H9 (cell line): ENCODE measurements around the gene RBM38. TPM values are rescaled to one million over a fixed set of nuclear protein-coding genes. Genes with fewer than 3 reads are reported as not detected.

Experiments used
- DNase-seq: peaks from one replicate; pipeline ENCODE4 v3.0.0-alpha.2; 2017
- H2AFZ ChIP-seq: one replicate; pipeline ENCODE4 v1.6.1; 2013; ENCODE audit warnings: mild to moderate bottlenecking, low read length, control low read depth, moderate library complexity
- H2AK5ac ChIP-seq: 2 replicates; pipeline ENCODE4 v1.6.1; 2013; ENCODE audit warnings: low read length, control low read depth, mixed read lengths; ENCODE audit not compliant: insufficient read length
- H2BK120ac ChIP-seq: one replicate; pipeline ENCODE4 v1.6.1; 2013; ENCODE audit warnings: low read depth, mild to moderate bottlenecking, low read length, control low read depth, inconsistent platforms; ENCODE audit not compliant: poor library complexity, severe bottlenecking
- H2BK12ac ChIP-seq: 2 replicates; pipeline ENCODE4 v1.6.1; 2013; ENCODE audit warnings: low read length, control low read depth, mixed read lengths, low read depth; ENCODE audit not compliant: insufficient read length
- H2BK15ac ChIP-seq: 2 replicates; pipeline ENCODE4 v1.6.1; 2013; ENCODE audit warnings: low read depth, low read length, control low read depth
- H2BK20ac ChIP-seq: one replicate; pipeline ENCODE4 v1.6.1; 2013; ENCODE audit warnings: low read depth, mild to moderate bottlenecking, low read length, control low read depth, inconsistent platforms; ENCODE audit not compliant: poor library complexity, severe bottlenecking
- H2BK5ac ChIP-seq: 2 replicates; pipeline ENCODE4 v1.6.1; 2013; ENCODE audit warnings: low read length, control low read depth, mixed read lengths; ENCODE audit not compliant: insufficient read length
- H3K14ac ChIP-seq: 2 replicates; pipeline ENCODE4 v1.6.1; 2013; ENCODE audit warnings: low read length, control low read depth; ENCODE audit not compliant: insufficient read depth
- H3K18ac ChIP-seq: 2 replicates; pipeline ENCODE4 v1.6.1; 2013; ENCODE audit warnings: low read depth, mild to moderate bottlenecking, mixed read lengths, low read length, control low read depth; ENCODE audit not compliant: insufficient read length
- H3K23ac ChIP-seq: 2 replicates; pipeline ENCODE4 v1.6.1; 2013; ENCODE audit warnings: low read length, control low read depth, mixed read lengths, low read depth; ENCODE audit not compliant: insufficient read length
- H3K23me2 ChIP-seq: 2 replicates; pipeline ENCODE4 v1.6.1; 2013; ENCODE audit warnings: low read depth, mild to moderate bottlenecking, mixed read lengths, low read length, control low read depth; ENCODE audit not compliant: insufficient read length, poor library complexity, severe bottlenecking
- H3K27ac ChIP-seq: 2 replicates; pipeline ENCODE4 v1.5.1; 2013; ENCODE audit warnings: low read length, control low read depth, mixed read lengths, low read depth; ENCODE audit not compliant: insufficient read length
- H3K27me3 ChIP-seq: 2 replicates; pipeline ENCODE4 v1.6.1; 2013; ENCODE audit warnings: low read length, control low read depth, inconsistent platforms; ENCODE audit not compliant: insufficient read depth
- H3K4ac ChIP-seq: 2 replicates; pipeline ENCODE4 v1.6.1; 2013; ENCODE audit warnings: low read depth, mild to moderate bottlenecking, control low read depth, inconsistent platforms, low read length, moderate library complexity
- H3K4me1 ChIP-seq: 2 replicates; pipeline ENCODE4 v1.6.1; 2013; ENCODE audit warnings: low read length, control low read depth, inconsistent platforms; ENCODE audit not compliant: insufficient read depth
- H3K4me2 ChIP-seq: 2 replicates; pipeline ENCODE4 v1.6.1; 2013; ENCODE audit warnings: low read length, control low read depth, mixed read lengths; ENCODE audit not compliant: insufficient read length, insufficient read depth
- H3K56ac ChIP-seq: 2 replicates; pipeline ENCODE4 v1.6.1; 2013; ENCODE audit warnings: low read depth, mild to moderate bottlenecking, mixed read lengths, low read length, control low read depth; ENCODE audit not compliant: insufficient read length
- H3K79me1 ChIP-seq: 2 replicates; pipeline ENCODE4 v1.6.1; 2013; ENCODE audit warnings: low read depth, mild to moderate bottlenecking, moderate library complexity, low read length, control low read depth, inconsistent platforms; ENCODE audit not compliant: insufficient read depth, poor library complexity, severe bottlenecking
- H3K79me2 ChIP-seq: 2 replicates; pipeline ENCODE4 v1.6.1; 2013; ENCODE audit warnings: low read length, control low read depth, inconsistent platforms; ENCODE audit not compliant: insufficient read depth
- H3K9ac ChIP-seq: 2 replicates; pipeline ENCODE4 v1.6.1; 2013; ENCODE audit warnings: low read length, control low read depth, mixed read lengths; ENCODE audit not compliant: insufficient read length; ENCODE audit errors: extremely low read depth
- H3K9me3 ChIP-seq: one replicate; pipeline ENCODE4 v1.6.1; 2013; ENCODE audit warnings: low read depth, low read length, inconsistent platforms; ENCODE audit not compliant: control insufficient read depth
- H3T11ph ChIP-seq: one replicate; pipeline ENCODE4 v1.6.1; 2013; ENCODE audit warnings: mild to moderate bottlenecking, low read length, control low read depth, inconsistent platforms
- H4K20me1 ChIP-seq: one replicate; pipeline ENCODE4 v1.6.1; 2013; ENCODE audit not compliant: control insufficient read depth, insufficient read length, insufficient read depth
- H4K5ac ChIP-seq: 2 replicates; pipeline ENCODE4 v1.6.1; 2013; ENCODE audit warnings: low read depth, mild to moderate bottlenecking, mixed read lengths, low read length, control low read depth; ENCODE audit not compliant: insufficient read length
- H4K8ac ChIP-seq: replicated peaks from 2 replicates; pipeline ENCODE4 v1.6.1; 2013; ENCODE audit warnings: low read length, control low read depth, mixed read lengths, low read depth; ENCODE audit not compliant: insufficient read length
- H4K91ac ChIP-seq: 2 replicates; pipeline ENCODE4 v1.6.1; 2013; ENCODE audit warnings: low read depth, mild to moderate bottlenecking, moderate library complexity, mixed read lengths, low read length, control low read depth; ENCODE audit not compliant: insufficient read length
- H3K27ac Mint-ChIP-seq, 3 experiments: 2 replicates in 2 of 3; 3 replicates in 1 of 3; pipeline ENCODE4 v1.8.0; 2020 to 2021; ENCODE audit warnings: mixed read lengths in 3 of 3, mild to moderate bottlenecking in 1 of 3, moderate library complexity in 1 of 3
- H3K27me3 Mint-ChIP-seq: 2 replicates; pipeline ENCODE4 v1.8.0; 2021; ENCODE audit warnings: low read depth, mild to moderate bottlenecking, moderate library complexity, mixed read lengths
- H3K36me3 Mint-ChIP-seq, 3 experiments: 2 replicates in 2 of 3; 3 replicates in 1 of 3; pipeline ENCODE4 v1.8.0; 2020 to 2021; ENCODE audit warnings: low read depth in 3 of 3, mixed read lengths in 3 of 3; ENCODE audit not compliant: insufficient read depth in 1 of 3
- H3K4me1 Mint-ChIP-seq, 2 experiments: 2 replicates each; pipeline ENCODE4 v1.8.0; 2020; ENCODE audit warnings: mixed read lengths in 2 of 2
- H3K4me3 Mint-ChIP-seq, 2 experiments: 2 replicates in 1 of 2; 3 replicates in 1 of 2; pipeline ENCODE4 v1.8.0; 2020 to 2021; ENCODE audit warnings: mild to moderate bottlenecking in 2 of 2, mixed read lengths in 2 of 2, moderate library complexity in 1 of 2
- H3K9me3 Mint-ChIP-seq, 2 experiments: 2 replicates in 1 of 2; 3 replicates in 1 of 2; pipeline ENCODE4 v1.8.0; 2020; ENCODE audit warnings: mild to moderate bottlenecking in 2 of 2, mixed read lengths in 2 of 2, moderate library complexity in 1 of 2
- WGBS: extraction: QIAGEN DNeasy Blood & Tissue Kit; methylation state at CpG from one replicate; pipeline ENCODE4 v1.1.7; 2013; ENCODE audit warnings: missing lambda C conversion rate, low lambda C conversion rate, mixed read lengths; ENCODE audit not compliant: insufficient read length; ENCODE audit errors: extremely low coverage; 5-methylcytosine and 5-hydroxymethylcytosine counted together
- total RNA-seq: library from RNA; stranded (reverse); gene quantifications from 2 replicates; pipeline ENCODE4 v1.2.1, GENCODE V29; 2021
- TF ChIP-seq, protein P1 (sequence below): fragments of 200-600 bp; sonication (generic); conservative IDR thresholded peaks from 3 replicates; pipeline ENCODE4 v1.8.0; 2021; ENCODE audit warnings: antibody characterized with exemption, mild to moderate bottlenecking

The RBM38 gene
- total RNA-seq, 1 experiment from 2014 or later: 66.8 TPM

- H3K9ac ChIP-seq: no peak overlapping the region
- Mint-ChIP-seq H3K4me1 (peaks cover 10 to 27% of the 10 kb centered on the region in 2 experiments), H3K27ac (peak overlapping the region in 1 of 3 experiments; percentile 15; a peak in 1 of 7 replicates), H3K36me3 (no peaks in the 10 kb centered on the region), H3K4me3 (peak overlapping the region in 1 of 2 experiments; percentile 38; a peak in 1 of 5 replicates), H3K9me3 (no peaks in the 10 kb centered on the region), H3K27me3 (peaks cover 5% of the 10 kb centered on the region)
- no peak overlapping the region for H3T11ph ChIP-seq
- H2BK120ac ChIP-seq: no peak overlapping the region
- H2BK20ac ChIP-seq: no peak overlapping the region
- H3K79me2 ChIP-seq: no peaks in the 10 kb centered on the region
- no peak overlapping the region for H4K5ac ChIP-seq
- TF ChIP-seq, protein P1, sequence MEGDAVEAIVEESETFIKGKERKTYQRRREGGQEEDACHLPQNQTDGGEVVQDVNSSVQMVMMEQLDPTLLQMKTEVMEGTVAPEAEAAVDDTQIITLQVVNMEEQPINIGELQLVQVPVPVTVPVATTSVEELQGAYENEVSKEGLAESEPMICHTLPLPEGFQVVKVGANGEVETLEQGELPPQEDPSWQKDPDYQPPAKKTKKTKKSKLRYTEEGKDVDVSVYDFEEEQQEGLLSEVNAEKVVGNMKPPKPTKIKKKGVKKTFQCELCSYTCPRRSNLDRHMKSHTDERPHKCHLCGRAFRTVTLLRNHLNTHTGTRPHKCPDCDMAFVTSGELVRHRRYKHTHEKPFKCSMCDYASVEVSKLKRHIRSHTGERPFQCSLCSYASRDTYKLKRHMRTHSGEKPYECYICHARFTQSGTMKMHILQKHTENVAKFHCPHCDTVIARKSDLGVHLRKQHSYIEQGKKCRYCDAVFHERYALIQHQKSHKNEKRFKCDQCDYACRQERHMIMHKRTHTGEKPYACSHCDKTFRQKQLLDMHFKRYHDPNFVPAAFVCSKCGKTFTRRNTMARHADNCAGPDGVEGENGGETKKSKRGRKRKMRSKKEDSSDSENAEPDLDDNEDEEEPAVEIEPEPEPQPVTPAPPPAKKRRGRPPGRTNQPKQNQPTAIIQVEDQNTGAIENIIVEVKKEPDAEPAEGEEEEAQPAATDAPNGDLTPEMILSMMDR: no peak
- no peaks in the 10 kb centered on the region for H3K23me2 ChIP-seq
- H3K18ac ChIP-seq: no peak overlapping the region
- no peak overlapping the region for H2BK5ac ChIP-seq
- H3K27me3 ChIP-seq: peaks cover 3% of the 10 kb centered on the region; the same call in 1 of the 2 replicates
- no peak overlapping the region for H4K91ac ChIP-seq
- H2BK15ac ChIP-seq: no peak overlapping the region
- H2AK5ac ChIP-seq: no peak overlapping the region
- no peak overlapping the region for H3K4ac ChIP-seq
- H4K20me1 ChIP-seq: no peaks in the 10 kb centered on the region
- H3K14ac ChIP-seq: no peak overlapping the region
- H3K56ac ChIP-seq: no peak overlapping the region
- H3K4me2 ChIP-seq: no peak overlapping the region
- no peaks in the 10 kb centered on the region for H3K4me1 ChIP-seq
- no peak overlapping the region for H3K27ac ChIP-seq
- no peak overlapping the region for H2AFZ ChIP-seq
- no peak overlapping the region for H4K8ac ChIP-seq
- WGBS: no CpG with 5 or more reads among the region's 13 CpGs
- H2BK12ac ChIP-seq: no peak overlapping the region
- no peak overlapping the region for H3K23ac ChIP-seq
- H3K9me3 ChIP-seq: no peaks in the 10 kb centered on the region
- no peaks in the 10 kb centered on the region for H3K79me1 ChIP-seq
- DNase-seq: no peak
Measured at GRCh38 chr20:57450931-57451330, 59.7 kb downstream of the RBM38 start.
